Raji (cell line): ENCODE data around the gene P2RX5.
A peak's percentile ranks its signal among the peaks of the same experiment; 100 is the strongest.

ENCODE experiments used
- POLR2A ChIP-seq: IDR thresholded peaks from 2 replicates; pipeline ENCODE4 v1.6.1; 2011; ENCODE audit warnings: low read depth, low read length, control low read depth; ENCODE audit not compliant: insufficient read depth

P2RX5 gene

DNA sequence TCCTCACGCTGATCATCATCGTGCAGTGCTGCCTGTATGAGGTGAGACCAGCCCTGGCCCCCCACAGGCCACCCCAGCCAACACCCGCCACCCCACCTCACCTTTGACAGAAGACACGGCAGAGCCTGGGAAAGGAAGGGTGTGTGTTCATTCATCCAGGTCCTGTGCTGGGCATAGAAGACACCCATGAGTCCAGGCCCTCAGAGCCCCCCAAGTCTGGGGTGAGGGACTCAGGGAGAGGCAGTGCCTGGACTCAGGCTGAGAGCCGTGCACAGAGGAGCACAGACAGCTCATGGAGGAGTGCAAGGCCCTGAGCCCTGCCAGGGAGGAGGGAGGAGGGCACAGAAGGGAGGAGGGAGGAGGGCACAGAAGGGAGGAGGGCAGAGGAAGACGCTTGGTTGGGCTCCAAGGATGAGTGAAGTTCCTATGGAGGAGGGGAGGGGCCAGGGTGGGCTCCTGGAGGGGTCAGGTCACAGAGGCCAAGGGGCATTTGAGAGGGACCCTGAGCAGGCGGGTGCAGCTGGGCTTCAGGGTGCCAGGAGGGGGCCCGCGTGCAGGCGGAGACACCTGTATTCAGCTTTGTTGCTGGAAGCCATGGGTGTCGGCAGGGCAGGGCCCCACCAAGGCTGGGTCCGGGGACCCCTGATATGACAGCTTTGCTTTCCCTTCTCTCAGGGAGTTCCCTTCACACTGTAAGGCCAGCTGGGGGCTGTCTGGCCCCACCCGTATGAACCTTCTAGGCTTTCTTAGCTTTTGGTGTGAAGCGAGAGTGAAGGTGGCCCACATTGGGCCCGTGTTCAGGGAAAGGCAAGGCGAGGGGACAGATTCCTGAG lies 39.0 kb downstream of the P2RX5 start:
- TF ChIP-seq POLR2A, result no peak

GRCh38 chr17:3656353-3656752 lies 39.6 kb downstream of the P2RX5 start:
- no peak for TF ChIP-seq POLR2A

GRCh38 chr17:3655766-3656165 lies 40.2 kb downstream of the P2RX5 start:
- no peak for TF ChIP-seq POLR2A

GRCh38 chr17:3647769-3648555 lies 48.0 kb downstream of the P2RX5 start:
- no peak for TF ChIP-seq POLR2A

GRCh38 chr17:3647251-3647650 lies 48.7 kb downstream of the P2RX5 start:
- TF ChIP-seq POLR2A, result no peak

DNA sequence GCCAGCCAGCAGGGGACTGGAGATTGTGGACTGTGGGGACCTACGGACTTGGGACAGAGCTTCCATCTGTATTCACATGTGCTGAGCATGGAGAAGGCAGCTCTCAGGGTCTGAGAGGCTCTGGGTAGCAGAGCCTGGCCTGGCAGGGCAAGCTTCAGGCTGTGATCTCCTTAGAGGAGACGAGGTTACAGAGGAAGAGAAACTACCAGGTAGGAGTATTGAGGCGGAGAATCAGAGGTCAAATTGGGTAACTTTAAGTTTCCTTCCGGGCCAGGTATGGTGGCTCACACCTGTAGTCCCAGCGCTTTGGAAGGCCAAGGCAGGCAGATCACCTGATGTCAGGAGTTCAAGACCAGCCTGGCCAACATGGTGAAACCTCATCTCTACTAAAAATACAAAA lies 50.6 kb downstream of the P2RX5 start:
- no peak for TF ChIP-seq POLR2A

DNA sequence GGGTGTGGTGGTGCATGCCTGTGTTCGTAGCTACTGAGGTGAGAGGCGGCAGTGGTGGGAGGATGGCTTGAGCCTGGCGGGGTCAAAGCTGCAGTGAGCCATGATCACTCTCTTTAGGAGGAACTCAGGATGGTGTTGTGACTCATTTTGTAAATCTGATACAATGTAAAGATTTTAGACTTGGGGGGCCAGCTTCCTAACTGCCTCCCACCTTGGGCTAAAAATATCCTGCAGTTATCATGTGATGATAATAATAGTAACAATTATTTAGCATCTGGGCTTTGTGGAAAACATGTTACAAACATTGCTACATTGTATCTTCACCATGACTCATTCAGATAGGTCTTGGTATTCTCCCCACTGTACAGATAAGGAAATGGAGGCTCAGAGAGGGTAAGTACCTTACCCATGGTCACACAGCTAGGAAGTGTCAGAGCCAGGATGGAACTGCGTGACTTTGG lies 52.0 kb downstream of the P2RX5 start:
- TF ChIP-seq POLR2A, result no peak

- TF ChIP-seq POLR2A, result no peak
Observed at GRCh38 chr17:3641717-3642486, 54.1 kb downstream of the P2RX5 start.

- TF ChIP-seq POLR2A, result no peak
Observed at GRCh38 chr17:3641014-3641413, 54.9 kb downstream of the P2RX5 start.

- TF ChIP-seq POLR2A, result no peak
Observed at GRCh38 chr17:3639981-3640596, 55.9 kb downstream of the P2RX5 start.

- no peak for TF ChIP-seq POLR2A
Observed at GRCh38 chr17:3636908-3637373, 59.0 kb downstream of the P2RX5 start.

DNA sequence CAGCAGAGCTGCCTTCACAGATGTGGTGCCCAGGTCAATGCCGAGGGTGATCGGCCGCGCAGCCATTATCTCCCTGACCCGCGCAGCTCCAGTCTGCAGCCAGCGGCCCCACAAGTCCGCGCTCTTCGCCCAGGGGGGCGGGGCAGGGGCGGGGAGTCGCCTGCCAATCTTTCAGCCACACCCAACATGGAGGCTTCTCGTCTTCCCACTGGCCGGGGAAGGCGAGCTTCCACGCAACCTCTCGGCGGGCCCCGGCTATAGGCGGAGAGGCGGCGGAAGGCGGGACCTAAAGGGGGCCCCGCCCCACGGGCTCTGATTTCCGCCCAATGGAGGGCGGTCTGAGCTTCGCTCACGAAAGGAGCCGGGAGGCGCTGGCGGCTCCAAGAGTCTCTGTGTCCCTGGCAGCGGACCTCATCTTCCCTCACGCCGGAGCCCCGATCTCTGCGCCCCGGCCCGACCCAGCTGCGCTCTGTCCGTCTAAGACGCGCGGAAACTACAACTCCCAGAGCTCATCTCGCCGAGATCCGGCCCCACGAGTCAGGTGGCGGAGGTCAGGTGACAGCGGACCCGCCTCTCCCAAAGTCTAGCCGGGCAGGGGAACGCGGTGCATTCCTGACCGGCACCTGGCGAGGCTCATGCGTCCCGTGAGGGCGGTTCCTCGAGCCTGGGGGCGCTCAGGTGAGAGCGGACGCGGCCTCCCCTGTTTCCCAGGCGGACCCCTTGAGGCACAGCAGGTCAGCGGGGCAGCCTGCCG lies 59.6 kb downstream of the P2RX5 start, which contains the start of the genes CTNS and SHPK:
Gene CTNS, plus strand, starts transcription at position 607 of the 754 bp plus-strand sequence. CDS start 3,447 bp downstream, outside the sequence.
Gene SHPK, minus strand, starts transcription at position 97 of the 754 bp plus-strand sequence. Its CDS starts 31 bp downstream, at position 66.
- TF ChIP-seq POLR2A, result peak; percentile 79

DNA sequence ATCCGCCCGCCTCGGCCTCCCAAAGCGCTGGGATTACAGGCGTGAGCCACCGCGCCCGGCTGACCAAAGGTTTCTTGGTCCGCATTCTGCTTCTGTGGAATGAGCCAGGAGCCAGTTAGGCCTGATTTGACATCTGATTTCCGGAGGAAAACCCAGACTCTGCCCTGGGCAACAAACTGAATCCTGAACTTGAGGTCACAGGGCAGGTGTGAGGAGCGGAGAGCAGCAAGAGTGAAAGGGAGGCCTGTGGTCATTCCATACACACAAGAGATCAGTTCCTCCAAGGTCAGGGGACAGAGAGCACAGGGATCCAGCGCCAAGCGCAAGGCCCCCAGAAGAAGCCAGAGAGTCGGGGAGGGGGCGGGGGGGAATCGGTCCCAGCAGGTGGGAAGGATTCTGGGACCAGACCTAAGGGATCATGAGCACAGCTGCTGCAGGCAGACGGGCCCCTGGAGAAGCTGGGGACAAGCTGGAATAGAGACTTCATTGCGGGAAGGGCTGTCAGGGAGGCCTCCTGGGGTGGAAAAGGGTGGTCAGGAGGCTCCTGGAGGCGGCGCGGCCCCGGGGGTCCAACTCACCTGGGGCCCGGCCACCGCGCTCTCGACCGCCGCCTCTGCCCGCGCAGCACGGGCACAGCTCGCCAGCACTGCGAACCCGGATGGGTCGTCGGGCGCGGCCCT lies 60.3 kb downstream of the P2RX5 start:
- no peak for TF ChIP-seq POLR2A
